ENCODE results near the gene TRAF3. TPM values are rescaled to one million over a fixed set of nuclear protein-coding genes. Genes with fewer than 3 reads are reported as not detected.

TRAF3 gene
- total and polyA plus RNA-seq, 10 donors = 11.1 to 61.5 (median 39.1) TPM

DNA sequence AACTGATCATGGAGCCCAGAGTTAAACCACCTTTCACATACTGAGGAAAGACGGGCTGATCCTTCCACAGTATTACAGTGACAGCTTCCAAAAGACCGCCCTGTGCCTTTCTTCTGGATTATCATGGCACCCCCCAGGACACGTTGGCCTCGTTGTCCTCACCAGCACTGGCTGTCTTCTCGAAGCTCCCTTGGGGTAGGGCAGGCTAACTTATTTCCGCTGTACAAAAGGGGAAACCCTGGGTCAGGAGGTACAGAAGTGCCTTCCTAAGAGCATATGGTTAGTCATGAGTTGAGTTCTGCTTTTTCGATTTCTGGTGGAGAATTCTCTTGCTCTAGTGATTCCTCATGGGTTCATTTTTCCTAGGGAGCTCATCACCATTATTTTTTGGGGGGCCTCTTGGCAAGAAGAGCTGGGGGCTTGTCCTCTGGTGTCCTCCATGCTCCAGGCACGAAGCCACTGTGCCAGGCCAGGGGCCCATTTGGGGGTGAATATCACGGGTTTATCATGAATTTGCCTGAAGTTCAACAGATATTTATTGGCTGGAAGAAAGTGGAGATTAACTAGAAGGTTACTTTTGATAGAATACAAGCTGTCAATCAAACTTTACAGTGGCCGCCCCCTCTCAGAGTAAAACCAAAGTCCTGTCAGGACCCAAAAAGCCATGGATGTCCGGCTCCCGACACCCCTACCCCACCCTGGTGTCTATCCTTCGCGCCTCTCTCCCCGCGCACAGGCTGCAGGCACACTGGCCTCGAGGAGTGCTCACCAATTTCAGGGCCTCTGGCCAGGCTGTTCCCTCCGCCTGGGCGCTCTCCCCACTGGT, 8.8 kb upstream of the TRAF3 start:
- TF ChIP-seq POLR2A (IDR thresholded peaks at IDR 0.05) = no peak
- TF ChIP-seq POLR2AphosphoS5 (IDR thresholded peaks at IDR 0.05) = peak in 2 of 3 donors; percentile 56 to 84
- intact Hi-C loops (cut with DNase I; ENCODE audit: low total_unique reads) = no loop called here
- Histone ChIP-seq H3K4me1 (peaks cover 4 to 44% (median 35%) of the 10 kb centered on the region in 6 donors), H3K9me3 (no peaks in the 10 kb centered on the region), H3K27me3 (replicated peaks in 1 of 7) (no peaks in the 10 kb centered on the region), H3K36me3 (no peaks in the 10 kb centered on the region), H3K27ac (peak overlapping the region; percentile 66 to 87 (median 77)), H3K4me3 (no peak overlapping the region)
- 67 to 78% (median 75%) methylated on average over 19 of the region's 19 CpGs for WGBS, 5 donors
- DNase-seq = peak; percentile 81

DNA sequence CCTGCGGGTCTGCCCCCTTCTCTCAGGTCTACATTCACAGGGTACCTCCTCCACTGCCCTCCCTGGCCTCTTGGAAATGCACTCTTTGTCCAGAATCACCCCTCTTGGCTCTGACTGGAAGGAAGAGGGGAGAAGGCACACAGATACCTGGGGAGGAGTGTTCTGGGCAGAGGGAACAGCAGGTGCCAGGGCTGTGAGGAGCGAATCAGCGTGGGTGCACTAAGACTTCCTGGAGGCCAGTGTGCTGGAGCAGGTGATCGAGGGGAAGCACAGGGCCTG, 8.3 kb upstream of the TRAF3 start:
- intact Hi-C loops (cut with DNase I; ENCODE audit: low total_unique reads) = no loop called here
- no peak for DNase-seq

DNA sequence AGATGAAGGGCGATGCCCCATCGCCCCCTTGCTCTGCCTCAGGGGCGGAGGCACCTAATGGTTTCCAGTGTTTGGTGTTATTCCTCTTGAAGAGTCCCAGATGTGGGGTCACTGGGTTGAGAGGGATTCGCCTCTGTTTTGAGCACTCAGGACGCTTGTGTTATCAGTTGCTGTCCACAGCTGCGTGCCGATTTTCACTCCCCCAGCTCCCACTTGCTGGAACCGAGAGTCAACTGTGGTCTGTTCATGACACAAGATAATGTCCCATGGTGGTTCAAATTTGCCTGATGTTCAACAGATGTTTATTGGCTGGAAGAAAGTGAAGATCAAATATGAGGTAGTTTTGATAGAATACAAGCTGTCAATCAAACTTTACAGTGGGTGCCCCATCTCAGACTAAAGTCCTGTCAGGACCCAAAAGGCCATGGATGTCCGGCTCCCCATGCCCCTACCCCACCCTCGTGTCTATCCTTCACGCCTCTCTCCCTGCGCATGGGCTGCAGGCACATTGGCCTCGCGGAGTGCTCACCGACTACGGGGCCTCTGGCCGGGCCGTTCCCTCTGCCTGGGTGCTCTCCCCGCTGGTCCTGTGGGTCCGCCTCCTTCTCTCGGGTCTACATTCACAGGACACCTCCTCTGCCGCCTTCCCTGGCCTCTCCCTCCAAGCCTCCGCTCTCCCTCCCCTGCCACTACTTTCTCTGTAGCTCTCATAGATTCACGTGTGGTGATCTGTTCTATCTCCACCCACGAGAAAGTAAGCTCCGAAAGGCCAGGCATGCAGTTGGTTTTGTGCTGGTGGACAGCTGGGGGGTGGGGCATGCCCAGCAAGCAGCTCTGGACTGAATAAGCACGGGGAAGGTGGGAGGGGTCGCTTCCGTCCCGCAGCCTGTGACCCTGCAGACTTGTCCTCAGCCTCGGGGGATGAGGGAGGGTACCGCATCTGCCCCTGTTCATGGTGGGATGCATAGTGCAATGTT, 6.8 kb upstream of the TRAF3 start:
- intact Hi-C loops (cut with DNase I; ENCODE audit: low total_unique reads) = loop anchor here (10.0 kb wide), 1 partner anchor 124 kb away; no protein-coding TSS in a partner anchor

More for the DNA sequence above, 8.3 kb upstream of the TRAF3 start:
- H3K27ac ChIP-seq = peak overlapping the region; percentile 66 to 87 (median 77)
- H3K36me3 ChIP-seq = no peaks in the 10 kb centered on the region
- H3K27me3 ChIP-seq (replicated peaks in 1 of 7) = no peaks in the 10 kb centered on the region
- TF ChIP-seq POLR2AphosphoS5 (IDR thresholded peaks at IDR 0.05) (no peak), POLR2A (IDR thresholded peaks at IDR 0.05) (no peak)
- TF ChIP-seq, protein P1, sequence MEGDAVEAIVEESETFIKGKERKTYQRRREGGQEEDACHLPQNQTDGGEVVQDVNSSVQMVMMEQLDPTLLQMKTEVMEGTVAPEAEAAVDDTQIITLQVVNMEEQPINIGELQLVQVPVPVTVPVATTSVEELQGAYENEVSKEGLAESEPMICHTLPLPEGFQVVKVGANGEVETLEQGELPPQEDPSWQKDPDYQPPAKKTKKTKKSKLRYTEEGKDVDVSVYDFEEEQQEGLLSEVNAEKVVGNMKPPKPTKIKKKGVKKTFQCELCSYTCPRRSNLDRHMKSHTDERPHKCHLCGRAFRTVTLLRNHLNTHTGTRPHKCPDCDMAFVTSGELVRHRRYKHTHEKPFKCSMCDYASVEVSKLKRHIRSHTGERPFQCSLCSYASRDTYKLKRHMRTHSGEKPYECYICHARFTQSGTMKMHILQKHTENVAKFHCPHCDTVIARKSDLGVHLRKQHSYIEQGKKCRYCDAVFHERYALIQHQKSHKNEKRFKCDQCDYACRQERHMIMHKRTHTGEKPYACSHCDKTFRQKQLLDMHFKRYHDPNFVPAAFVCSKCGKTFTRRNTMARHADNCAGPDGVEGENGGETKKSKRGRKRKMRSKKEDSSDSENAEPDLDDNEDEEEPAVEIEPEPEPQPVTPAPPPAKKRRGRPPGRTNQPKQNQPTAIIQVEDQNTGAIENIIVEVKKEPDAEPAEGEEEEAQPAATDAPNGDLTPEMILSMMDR (IDR thresholded peaks at IDR 0.05 in 8 of 11, conservative IDR thresholded peaks at IDR 0.05 in 3 of 11) = no peak
- H3K4me1 ChIP-seq = peaks cover 4 to 46% (median 31%) of the 10 kb centered on the region in 6 donors
- 86 to 94% (median 88%) methylated on average over 4 of the region's 4 CpGs for WGBS, 5 donors
- H3K9me3 ChIP-seq = no peaks in the 10 kb centered on the region
- H3K4me3 ChIP-seq = no peak overlapping the region

DNA sequence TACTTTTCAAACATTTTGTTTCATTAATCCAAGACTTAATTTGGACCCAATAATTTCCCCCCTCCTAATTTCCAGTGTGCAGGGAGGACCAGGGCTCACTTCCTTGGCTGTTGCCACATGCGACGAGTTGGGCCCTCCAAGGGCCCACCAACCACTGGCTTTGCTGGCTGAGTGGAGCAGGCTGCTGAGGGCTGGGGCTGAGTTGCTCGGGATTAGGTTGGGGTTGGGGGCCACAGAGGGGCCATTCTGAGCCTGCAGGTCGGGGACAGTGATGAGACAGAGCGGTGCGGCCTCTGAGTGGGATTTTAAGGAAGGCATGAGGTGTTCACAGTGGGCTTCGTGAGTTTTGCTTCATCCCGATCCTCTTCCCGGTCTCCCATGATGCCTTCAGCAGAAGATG, 6.1 kb upstream of the TRAF3 start:
- Histone ChIP-seq H3K27ac (no peak overlapping the region), H3K4me1 (peaks cover 13 to 56% (median 40%) of the 10 kb centered on the region in 6 donors), H3K27me3 (replicated peaks in 1 of 7) (no peaks in the 10 kb centered on the region), H3K4me3 (no peak overlapping the region), H3K9me3 (no peaks in the 10 kb centered on the region), H3K36me3 (no peaks in the 10 kb centered on the region)
- peak; percentile 45 for DNase-seq
- intact Hi-C loops (cut with DNase I; ENCODE audit: low total_unique reads) = loop anchor here (10.0 kb wide), 1 partner anchor 124 kb away; no protein-coding TSS in a partner anchor
- TF ChIP-seq, protein P1 (IDR thresholded peaks at IDR 0.05 in 8 of 11, conservative IDR thresholded peaks at IDR 0.05 in 3 of 11) = no peak
- TF ChIP-seq POLR2AphosphoS5 (IDR thresholded peaks at IDR 0.05) = no peak
- no peak for TF ChIP-seq POLR2A (IDR thresholded peaks at IDR 0.05)
- WGBS, 5 donors = 87 to 98% (median 93%) methylated on average over 9 of the region's 9 CpGs

More for the DNA sequence above, 6.8 kb upstream of the TRAF3 start:
- Histone ChIP-seq H3K27ac (peak overlapping the region in 1 of 8 donors; percentile 87), H3K27me3 (replicated peaks in 1 of 7) (no peaks in the 10 kb centered on the region), H3K36me3 (no peaks in the 10 kb centered on the region), H3K4me3 (no peak overlapping the region), H3K4me1 (peaks cover 9 to 49% (median 34%) of the 10 kb centered on the region in 6 donors), H3K9me3 (no peaks in the 10 kb centered on the region)
- DNase-seq = peak; percentile 70
- no peak for TF ChIP-seq POLR2AphosphoS5 (IDR thresholded peaks at IDR 0.05)
- TF ChIP-seq, protein P1 (IDR thresholded peaks at IDR 0.05 in 8 of 11, conservative IDR thresholded peaks at IDR 0.05 in 3 of 11) = no peak
- no peak for TF ChIP-seq POLR2A (IDR thresholded peaks at IDR 0.05)
- WGBS, 5 donors = 85 to 92% (median 88%) methylated on average over 32 of the region's 32 CpGs

Data from spleen (tissue), 11 donors.